H1 (cell line): Measurements from ENCODE around the gene GRIA4.

Source experiments
- CEBPB ChIP-seq: IDR thresholded peaks from 2 replicates; pipeline ENCODE4 v1.6.1; 2012; ENCODE audit warnings: low read depth, low read length
- EP300 ChIP-seq, 2 experiments: IDR thresholded peaks; 1 replicate in 1 of 2; 2 replicates in 1 of 2; pipeline ENCODE4 v1.6.1; 2011 to 2012; ENCODE audit warnings: low read depth in 2 of 2, low read length in 2 of 2, mild to moderate bottlenecking in 2 of 2, borderline replicate concordance in 1 of 2, inconsistent platforms in 1 of 2, moderate library complexity in 1 of 2
- HDAC6 ChIP-seq: IDR thresholded peaks from one replicate; pipeline ENCODE4 v1.7.1; 2012; ENCODE audit warnings: low read depth, mild to moderate bottlenecking, inconsistent platforms, low read length, moderate library complexity
- POLR2AphosphoS5 ChIP-seq: IDR thresholded peaks from 2 replicates; pipeline ENCODE4 v1.6.1; 2011; ENCODE audit warnings: low read depth, low read length
- RFX5 ChIP-seq: IDR thresholded peaks from 2 replicates; pipeline ENCODE4 v1.6.1; 2011; ENCODE audit warnings: low read depth, low read length, improper control_type of control experiment, borderline replicate concordance
- RXRA ChIP-seq: IDR thresholded peaks from 2 replicates; pipeline ENCODE4 v1.6.1; 2011; ENCODE audit warnings: low read depth, mild to moderate bottlenecking, low read length, moderate library complexity; ENCODE audit not compliant: insufficient read depth
- SIX5 ChIP-seq: IDR thresholded peaks from 2 replicates; pipeline ENCODE4 v1.6.1; 2011; ENCODE audit warnings: mild to moderate bottlenecking, low read depth, low read length
- SUZ12 ChIP-seq: fragments of 200-600 bp; sonication (generic); IDR thresholded peaks from 2 replicates; pipeline ENCODE4 v1.6.1; 2012; ENCODE audit warnings: mild to moderate bottlenecking, inconsistent platforms, low read length, moderate library complexity, mixed read lengths
- TBP ChIP-seq: IDR thresholded peaks from 2 replicates; pipeline ENCODE4 v1.6.1; 2011; ENCODE audit warnings: low read depth, low read length, improper control_type of control experiment
- TEAD4 ChIP-seq: IDR thresholded peaks from 2 replicates; pipeline ENCODE4 v1.6.1; 2012; ENCODE audit warnings: low read depth, low read length, inconsistent platforms, mixed read lengths
- ZNF274 ChIP-seq: IDR thresholded peaks from 2 replicates; pipeline ENCODE4 v1.7.0; 2012; ENCODE audit warnings: low read length, borderline replicate concordance; ENCODE audit errors: extremely low read depth
- TF ChIP-seq, protein P1 (sequence below), 3 experiments: IDR thresholded peaks; 1 replicate in 2 of 3; 2 replicates in 1 of 3; pipeline versions ENCODE4 v1.5.1 to v1.6.1; 2011; ENCODE audit warnings: low read length in 3 of 3, mild to moderate bottlenecking in 3 of 3, inconsistent platforms in 2 of 3, low read depth in 1 of 3, moderate library complexity in 1 of 3; ENCODE audit not compliant: insufficient read depth in 1 of 3; ENCODE audit errors: control extremely low read depth in 1 of 3

DNA sequence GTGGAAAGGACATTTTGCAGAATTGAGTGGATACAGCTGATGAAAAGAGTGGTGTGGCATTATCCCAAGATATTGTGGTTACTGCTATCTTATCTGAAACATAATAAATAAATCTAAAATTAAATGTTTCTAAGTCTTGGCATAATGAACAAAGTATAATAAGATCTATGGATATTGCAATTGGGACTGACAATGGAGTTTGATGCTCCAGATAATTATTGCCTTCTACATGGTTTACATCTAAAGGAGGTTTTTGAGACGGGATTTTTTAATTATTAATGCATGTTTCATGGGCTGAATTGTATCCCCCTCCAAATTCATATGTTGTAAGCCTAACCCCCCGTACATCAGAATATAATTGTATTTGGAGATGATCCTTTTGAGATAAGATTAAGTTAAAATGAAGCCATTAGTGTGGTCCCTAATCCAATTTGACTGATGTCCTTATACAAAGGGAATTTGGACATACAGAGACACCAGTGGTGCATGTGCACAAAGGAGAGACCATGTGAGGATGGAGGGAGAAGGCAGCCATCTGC is 213.7 kb downstream of the GRIA4 start:
- no peak for TF ChIP-seq POLR2AphosphoS5
- no peak for TF ChIP-seq CEBPB
- TF ChIP-seq EP300 (IDR thresholded peaks at IDR 0.05; ENCODE audit: borderline replicate concordance in 1 of 2, low read depth in 2 of 2, low read length in 2 of 2) = no peak
- no peak for TF ChIP-seq TBP
- TF ChIP-seq, protein P1, sequence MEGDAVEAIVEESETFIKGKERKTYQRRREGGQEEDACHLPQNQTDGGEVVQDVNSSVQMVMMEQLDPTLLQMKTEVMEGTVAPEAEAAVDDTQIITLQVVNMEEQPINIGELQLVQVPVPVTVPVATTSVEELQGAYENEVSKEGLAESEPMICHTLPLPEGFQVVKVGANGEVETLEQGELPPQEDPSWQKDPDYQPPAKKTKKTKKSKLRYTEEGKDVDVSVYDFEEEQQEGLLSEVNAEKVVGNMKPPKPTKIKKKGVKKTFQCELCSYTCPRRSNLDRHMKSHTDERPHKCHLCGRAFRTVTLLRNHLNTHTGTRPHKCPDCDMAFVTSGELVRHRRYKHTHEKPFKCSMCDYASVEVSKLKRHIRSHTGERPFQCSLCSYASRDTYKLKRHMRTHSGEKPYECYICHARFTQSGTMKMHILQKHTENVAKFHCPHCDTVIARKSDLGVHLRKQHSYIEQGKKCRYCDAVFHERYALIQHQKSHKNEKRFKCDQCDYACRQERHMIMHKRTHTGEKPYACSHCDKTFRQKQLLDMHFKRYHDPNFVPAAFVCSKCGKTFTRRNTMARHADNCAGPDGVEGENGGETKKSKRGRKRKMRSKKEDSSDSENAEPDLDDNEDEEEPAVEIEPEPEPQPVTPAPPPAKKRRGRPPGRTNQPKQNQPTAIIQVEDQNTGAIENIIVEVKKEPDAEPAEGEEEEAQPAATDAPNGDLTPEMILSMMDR (IDR thresholded peaks at IDR 0.05; ENCODE audit: control extremely low read depth in 1 of 3, insufficient read depth in 1 of 3, low read depth in 1 of 3, low read length in 3 of 3) = no peak
- TF ChIP-seq ZNF274 = no peak
- TF ChIP-seq SUZ12 = no peak
- no peak for TF ChIP-seq TEAD4
- no peak for TF ChIP-seq RXRA
- no peak for TF ChIP-seq HDAC6
- TF ChIP-seq RFX5 = no peak
- no peak for TF ChIP-seq SIX5
